Measurements from ENCODE around the gene ATR.

- TF ChIP-seq EP300 (IDR thresholded peaks at IDR 0.05) = no peak
- TF ChIP-seq POLR2AphosphoS5 (IDR thresholded peaks at IDR 0.05) = no peak
- TF ChIP-seq POLR2A (IDR thresholded peaks at IDR 0.05) = no peak
- no peak for TF ChIP-seq CTCF (IDR thresholded peaks at IDR 0.05)
These were observed 88.8 kb downstream of the ATR start for GRCh38 chr3:142489572-142490323.
